Small intestine (tissue), 7 donors: ENCODE results near the gene FFAR2. TPM values are rescaled to one million over a fixed set of nuclear protein-coding genes. Genes with fewer than 3 reads are reported as not detected.
A peak's percentile ranks its signal among the peaks of the same experiment; 100 is the strongest.
"Not testable (repeated sequence)": the region's sequence is repeated elsewhere in the genome, so short reads cannot be mapped to it uniquely, and the experiment has no call there.

Experiments used
- DNase-seq, 2 donors: peaks; one replicate each; pipeline versions ENCODE4 v3.0.0 to v3.0.0-alpha.2; 2013
- FAIRE-seq: peaks from 2 replicates; lab custom pipeline; 2012; peaks lifted over from hg19 to GRCh38; lab: Jason Lieb, UNC
- H3K27ac ChIP-seq, 3 donors: one replicate each; pipeline ENCODE4 v1.5.1; 2013; ENCODE audit warnings: low read length in 2 of 3, mild to moderate bottlenecking in 2 of 3, control low read depth in 1 of 3, inconsistent platforms in 1 of 3, low read depth in 1 of 3, moderate library complexity in 1 of 3
- H3K27me3 ChIP-seq, 3 donors: one replicate each; pipeline ENCODE4 v1.6.1; 2013; ENCODE audit warnings: low read length in 3 of 3, inconsistent platforms in 1 of 3; ENCODE audit not compliant: control insufficient read depth in 3 of 3, insufficient read depth in 3 of 3
- H3K36me3 ChIP-seq, 3 donors: one replicate each; pipeline ENCODE4 v1.6.1; 2013; ENCODE audit warnings: low read length in 3 of 3, inconsistent platforms in 1 of 3, low read depth in 1 of 3, mild to moderate bottlenecking in 1 of 3, moderate library complexity in 1 of 3; ENCODE audit not compliant: control insufficient read depth in 3 of 3, insufficient read depth in 2 of 3
- H3K4me1 ChIP-seq, 3 donors: one replicate each; pipeline ENCODE4 v1.6.1; 2013; ENCODE audit warnings: low read length in 2 of 3, inconsistent platforms in 1 of 3, low read depth in 1 of 3, mild to moderate bottlenecking in 1 of 3, moderate library complexity in 1 of 3; ENCODE audit not compliant: control insufficient read depth in 3 of 3, insufficient read depth in 2 of 3
- H3K4me3 ChIP-seq, 3 donors: one replicate each; pipeline ENCODE4 v1.5.1; 2013; ENCODE audit warnings: low read length in 3 of 3, control low read depth in 1 of 3, inconsistent platforms in 1 of 3, low read depth in 1 of 3, mild to moderate bottlenecking in 1 of 3, moderate library complexity in 1 of 3
- H3K9me3 ChIP-seq, 2 donors: one replicate each; pipeline ENCODE4 v1.6.1; 2013; ENCODE audit warnings: low read depth in 1 of 2, low read length in 1 of 2; ENCODE audit not compliant: control insufficient read depth in 2 of 2, insufficient read depth in 1 of 2
- WGBS, 3 donors: extraction: QIAGEN DNeasy Blood & Tissue Kit; methylation state at CpG; one replicate each; pipeline ENCODE4 v1.1.7; 2013; 5-methylcytosine and 5-hydroxymethylcytosine counted together
- polyA plus RNA-seq, 4 donors: library from polyadenylated mRNA; stranded (reverse) in 3 of 4; unstranded in 1 of 4; fragments of 200-250 nt in 3 of 4; fragments of 120-200 nt in 1 of 4; gene quantifications; one replicate each; pipeline versions ENCODE4 v1.2.1 to v1.2.3, GENCODE V29; 2013
- donor health status: healthy with polysubstance abuse.
- donor health status: control.
- donor health status: control.
- donor health status: Bipolar disorder and iron deficiency.
- donor health status: healthy.

Gene FFAR2
- polyA plus RNA-seq, 4 donors, result 0.54 to 3.7 (median 0.81) TPM

DNA sequence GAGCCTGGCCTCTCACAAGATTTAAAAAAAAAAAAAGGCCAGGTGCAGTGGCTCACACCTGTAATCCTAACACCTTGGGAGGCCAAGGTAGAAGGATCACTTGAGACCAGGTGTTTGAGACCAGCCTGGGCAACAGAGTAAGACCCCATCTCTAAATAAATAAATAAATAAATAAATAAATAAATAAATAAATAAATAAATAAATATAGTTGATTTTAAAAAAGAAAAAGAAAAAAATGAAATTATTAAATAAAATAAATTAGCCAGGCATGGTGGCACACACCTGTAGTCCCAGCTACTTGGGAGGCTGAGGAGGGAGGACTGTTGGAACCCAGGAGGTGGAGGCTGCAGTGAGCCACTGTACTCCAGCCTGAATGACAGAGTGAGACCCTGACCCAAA lies 13.7 kb downstream of the FFAR2 start:
- not testable (repeated sequence) for H3K36me3 ChIP-seq, H3K27me3 ChIP-seq, H3K4me3 ChIP-seq, DNase-seq, H3K27ac ChIP-seq, FAIRE-seq, H3K9me3 ChIP-seq
- peaks cover 0 to 15% (median 12%) of the 10 kb centered on the region in 3 donors for H3K4me1 ChIP-seq

DNA sequence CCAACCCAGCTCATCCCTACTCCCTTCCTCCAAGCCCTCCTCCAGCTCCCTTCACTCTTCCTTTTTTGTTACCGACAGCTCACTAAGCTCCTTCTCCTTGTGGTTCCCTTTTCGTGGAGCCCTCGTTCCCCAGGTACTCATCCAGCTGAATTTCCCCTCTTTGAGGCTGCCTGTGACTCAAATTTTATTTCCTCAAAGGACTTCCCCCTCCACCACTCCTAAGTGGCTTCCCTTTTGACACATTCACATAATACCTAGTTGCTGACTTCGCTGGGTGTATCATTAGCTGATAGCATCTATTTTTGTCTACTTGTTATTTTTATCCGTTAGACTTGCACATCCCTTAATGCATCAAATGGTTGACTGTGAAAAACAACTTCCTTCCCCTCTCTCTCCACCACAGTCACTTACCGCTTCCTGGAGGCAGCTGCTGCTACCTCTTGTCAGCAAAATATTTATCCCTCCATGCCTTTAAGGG lies 14.5 kb downstream of the FFAR2 start:
- DNase-seq (peak in 1 of 2 donors; percentile 51), FAIRE-seq (no peak)
- no peaks in the 10 kb centered on the region for H3K36me3 ChIP-seq
- H3K4me3 ChIP-seq, result no peak overlapping the region
- no peaks in the 10 kb centered on the region for H3K9me3 ChIP-seq
- WGBS, 3 donors, result 30 to 70% (median 47%) methylated on average over 6 of the region's 6 CpGs
- H3K4me1 ChIP-seq, result peaks cover 0 to 15% (median 12%) of the 10 kb centered on the region in 3 donors
- peak overlapping the region in 2 of 3 donors; percentile 54 to 81 for H3K27ac ChIP-seq
- no peaks in the 10 kb centered on the region for H3K27me3 ChIP-seq

DNA sequence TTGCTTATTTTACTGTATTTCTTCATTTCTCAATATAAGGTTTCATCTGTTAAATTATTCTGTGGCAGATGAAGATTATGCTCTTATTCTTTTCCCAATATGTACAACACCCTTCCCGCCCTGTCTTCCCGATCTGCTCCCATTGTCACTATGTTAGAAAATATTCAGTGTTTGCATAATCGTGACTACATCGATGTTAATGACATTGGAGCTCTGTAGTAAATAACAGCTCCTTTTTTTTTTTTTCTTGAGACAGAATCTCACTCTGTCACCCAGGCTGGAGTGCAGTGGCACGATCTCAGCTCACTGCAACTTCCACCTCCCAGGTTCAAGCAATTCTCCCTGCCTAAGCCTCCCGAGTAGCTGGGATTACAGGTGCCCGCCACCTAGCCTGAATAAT lies 14.9 kb downstream of the FFAR2 start:
- WGBS, 3 donors, result 54 to 82% (median 62%) methylated on average over 7 of the region's 7 CpGs
- Histone ChIP-seq H3K4me1 (peaks cover 0 to 15% (median 10%) of the 10 kb centered on the region in 3 donors), H3K27ac (peak overlapping the region in 1 of 3 donors; percentile 18)
- not testable (repeated sequence) for DNase-seq, H3K36me3 ChIP-seq, H3K9me3 ChIP-seq, H3K4me3 ChIP-seq, FAIRE-seq, H3K27me3 ChIP-seq

DNA sequence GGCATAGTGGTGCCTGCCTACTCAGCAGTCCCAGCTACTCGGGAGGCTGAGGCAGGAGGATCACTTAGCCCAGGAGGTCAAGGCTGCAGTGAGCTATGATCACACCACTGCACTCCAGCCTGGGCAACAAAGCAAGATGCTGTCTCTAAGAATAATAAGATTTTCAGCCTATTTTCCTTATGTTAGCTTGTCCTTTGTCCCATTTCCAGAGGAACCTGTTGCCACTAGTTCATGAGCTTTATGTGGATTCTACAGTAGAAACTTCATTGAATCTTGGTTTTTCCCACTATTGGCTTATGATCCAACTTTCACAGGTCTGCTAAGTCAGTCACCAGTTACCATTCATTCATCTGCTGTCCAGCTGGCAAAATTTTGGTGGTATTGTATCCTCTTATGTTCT lies 18.2 kb downstream of the FFAR2 start:
- Histone ChIP-seq H3K4me1 (peaks cover 0 to under 1% (median 0%) of the 10 kb centered on the region in 3 donors), H3K9me3 (no peaks in the 10 kb centered on the region), H3K27me3 (no peaks in the 10 kb centered on the region), H3K4me3 (no peak overlapping the region), H3K36me3 (no peaks in the 10 kb centered on the region), H3K27ac (no peak overlapping the region)
- FAIRE-seq, result no peak
- no peak for DNase-seq
- 98 to 100% (median 100%) methylated on average over 1 of the region's 1 CpG for WGBS, 3 donors

DNA sequence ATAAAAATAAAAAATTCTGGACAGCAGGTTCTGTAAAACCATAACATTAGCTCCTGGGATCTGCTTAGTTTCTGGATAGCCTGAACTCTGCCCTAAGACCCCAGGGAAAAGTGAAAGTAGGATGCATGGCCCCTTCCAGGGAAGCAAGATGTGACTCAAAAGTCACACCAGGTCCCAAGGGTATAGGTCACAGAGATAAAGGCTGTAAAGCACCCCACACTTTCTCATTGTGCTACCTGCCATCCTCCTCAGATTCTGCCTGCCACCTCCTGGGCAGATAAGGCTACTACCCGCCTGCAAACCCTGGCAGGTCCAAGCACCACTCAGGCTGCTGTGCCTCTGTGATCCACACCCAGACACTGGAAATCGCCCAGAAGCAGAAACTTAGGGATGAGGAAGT lies 20.6 kb downstream of the FFAR2 start:
- DNase-seq, result peak; percentile 84 to 85
- no peak overlapping the region for H3K4me3 ChIP-seq
- no peaks in the 10 kb centered on the region for H3K9me3 ChIP-seq
- WGBS, 3 donors, result 6 to 32% (median 6%) methylated on average over 2 of the region's 2 CpGs
- no peaks in the 10 kb centered on the region for H3K36me3 ChIP-seq
- no peak overlapping the region for H3K27ac ChIP-seq
- no peaks in the 10 kb centered on the region for H3K4me1 ChIP-seq
- no peaks in the 10 kb centered on the region for H3K27me3 ChIP-seq
- no peak for FAIRE-seq

DNA sequence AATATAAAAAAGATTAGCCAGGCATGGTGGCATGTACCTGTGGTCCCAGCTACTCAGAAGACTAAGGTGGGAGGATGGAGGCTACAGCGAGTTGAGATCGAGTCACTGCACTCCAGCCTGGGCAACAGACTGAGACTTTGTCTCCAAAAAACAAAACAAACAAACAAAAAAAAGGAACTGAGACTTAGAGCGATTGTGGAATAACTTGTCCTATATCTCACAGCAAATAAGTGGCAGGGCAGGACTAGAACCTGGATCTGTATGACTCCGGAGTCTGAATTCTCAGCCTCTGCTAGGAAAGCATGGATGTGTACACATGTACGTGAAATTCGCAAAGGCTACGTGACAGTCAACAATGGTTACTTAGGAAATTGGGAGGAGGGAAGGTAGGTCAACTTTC lies 22.1 kb downstream of the FFAR2 start:
- DNase-seq, result no peak
- WGBS, 3 donors, result 89 to 91% (median 89%) methylated on average over 7 of the region's 7 CpGs
- H3K4me3 ChIP-seq, result no peak overlapping the region
- no peaks in the 10 kb centered on the region for H3K4me1 ChIP-seq
- H3K27me3 ChIP-seq, result no peaks in the 10 kb centered on the region
- H3K27ac ChIP-seq, result no peak overlapping the region
- H3K9me3 ChIP-seq, result no peaks in the 10 kb centered on the region
- FAIRE-seq, result no peak
- H3K36me3 ChIP-seq, result no peaks in the 10 kb centered on the region

DNA sequence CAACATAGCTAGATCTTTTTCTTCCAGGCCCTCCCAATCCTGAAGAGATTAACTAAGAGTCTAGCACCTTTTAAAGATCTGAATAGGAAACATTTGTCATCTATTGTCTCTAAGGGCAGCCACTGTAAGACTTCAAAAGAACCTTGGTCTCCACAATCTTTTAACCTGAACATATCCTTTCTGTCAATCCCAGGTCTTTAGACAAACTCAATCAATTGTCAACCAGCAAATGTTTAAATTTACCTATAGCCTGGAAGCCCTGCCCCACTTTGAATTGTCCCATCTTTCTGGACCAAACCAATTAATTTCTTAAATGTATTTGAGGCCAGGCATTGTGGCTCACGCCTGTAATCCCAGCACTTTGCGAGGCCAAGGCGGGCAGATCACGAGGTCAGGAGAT lies 23.0 kb downstream of the FFAR2 start:
- WGBS, 3 donors, result 90 to 97% (median 96%) methylated on average over 4 of the region's 4 CpGs
- not testable (repeated sequence) for H3K27ac ChIP-seq, H3K36me3 ChIP-seq, H3K4me3 ChIP-seq, H3K9me3 ChIP-seq, DNase-seq, FAIRE-seq, H3K27me3 ChIP-seq, H3K4me1 ChIP-seq

DNA sequence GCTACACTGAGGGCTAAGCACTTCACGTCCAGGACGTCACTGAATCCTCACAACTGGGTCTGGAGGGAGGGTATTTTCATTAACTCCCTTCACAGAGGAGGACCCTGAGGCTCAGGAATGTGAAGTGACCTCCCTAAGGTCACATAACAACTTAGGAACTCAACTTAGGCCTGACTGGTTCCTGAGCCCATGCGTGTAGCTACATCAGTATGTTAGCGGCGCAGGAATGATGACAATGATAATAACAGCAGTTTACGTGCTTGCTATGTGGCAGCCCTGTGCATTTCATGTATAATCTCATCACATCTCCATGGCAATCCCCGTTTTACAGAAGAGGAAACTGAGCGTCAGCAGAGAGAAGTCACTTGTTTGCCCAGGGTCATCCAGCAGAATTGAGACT lies 23.9 kb downstream of the FFAR2 start:
- FAIRE-seq, result no peak

DNA sequence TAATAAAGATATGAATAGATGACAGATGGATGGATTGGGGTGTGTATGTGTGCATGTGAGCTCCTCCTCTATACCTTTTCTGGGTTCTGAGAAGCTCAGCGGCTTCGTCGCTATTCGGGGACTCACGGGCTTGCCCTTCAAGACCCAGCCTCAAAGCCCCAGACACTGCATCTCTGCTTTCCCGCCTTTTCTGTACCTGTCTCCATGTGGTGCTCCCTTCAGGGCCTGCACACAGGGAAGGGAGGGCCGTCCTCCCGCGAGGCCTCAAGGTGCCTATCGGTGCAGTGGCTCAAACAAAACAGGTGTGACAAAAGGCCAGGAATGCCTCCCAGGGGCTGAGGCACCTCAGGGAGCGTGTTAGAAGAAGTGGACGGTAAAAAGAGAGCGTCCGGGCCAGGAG lies 26.0 kb downstream of the FFAR2 start:
- WGBS, 3 donors, result 92 to 94% (median 93%) methylated on average over 14 of the region's 14 CpGs
- no peaks in the 10 kb centered on the region for H3K27me3 ChIP-seq
- no peaks in the 10 kb centered on the region for H3K36me3 ChIP-seq
- no peaks in the 10 kb centered on the region for H3K9me3 ChIP-seq
- DNase-seq, result no peak
- H3K4me1 ChIP-seq, result no peaks in the 10 kb centered on the region
- H3K4me3 ChIP-seq, result no peak overlapping the region
- no peak for FAIRE-seq
- no peak overlapping the region for H3K27ac ChIP-seq

More for the DNA sequence above, 23.9 kb downstream of the FFAR2 start:
- Histone ChIP-seq H3K9me3 (no peaks in the 10 kb centered on the region), H3K36me3 (no peaks in the 10 kb centered on the region), H3K27me3 (no peaks in the 10 kb centered on the region), H3K4me1 (no peaks in the 10 kb centered on the region), H3K27ac (no peak overlapping the region), H3K4me3 (no peak overlapping the region)
- WGBS, 3 donors, result 87 to 90% (median 88%) methylated on average over 8 of the region's 8 CpGs
- DNase-seq, result no peak
